ENCODE data around the gene PDE11A.

PDE11A gene

GRCh38 chr2:177772529-177772928 is 300.0 kb downstream of the PDE11A start:
- peak; percentile 57 for TF ChIP-seq CTCF (conservative IDR thresholded peaks at IDR 0.05; ENCODE audit: control insufficient read depth, insufficient read depth, low read depth, low read length)
- DNase-seq (ENCODE audit: low read depth): peak; percentile 55
- H3K4me3 ChIP-seq (ENCODE audit: control insufficient read depth, low read depth, low read length): no peak overlapping the region

GRCh38 chr2:177771191-177771590 is 301.4 kb downstream of the PDE11A start:
- DNase-seq (ENCODE audit: low read depth): no peak
- no peak for TF ChIP-seq CTCF (conservative IDR thresholded peaks at IDR 0.05; ENCODE audit: control insufficient read depth, insufficient read depth, low read depth, low read length)
- H3K4me3 ChIP-seq (ENCODE audit: control insufficient read depth, low read depth, low read length): no peak overlapping the region

- no peak for DNase-seq (ENCODE audit: low read depth)
- TF ChIP-seq CTCF (conservative IDR thresholded peaks at IDR 0.05; ENCODE audit: control insufficient read depth, insufficient read depth, low read depth, low read length): no peak
- H3K4me3 ChIP-seq (ENCODE audit: control insufficient read depth, low read depth, low read length): no peak overlapping the region
Measured at GRCh38 chr2:177767768-177768167, 304.8 kb downstream of the PDE11A start.

DNA sequence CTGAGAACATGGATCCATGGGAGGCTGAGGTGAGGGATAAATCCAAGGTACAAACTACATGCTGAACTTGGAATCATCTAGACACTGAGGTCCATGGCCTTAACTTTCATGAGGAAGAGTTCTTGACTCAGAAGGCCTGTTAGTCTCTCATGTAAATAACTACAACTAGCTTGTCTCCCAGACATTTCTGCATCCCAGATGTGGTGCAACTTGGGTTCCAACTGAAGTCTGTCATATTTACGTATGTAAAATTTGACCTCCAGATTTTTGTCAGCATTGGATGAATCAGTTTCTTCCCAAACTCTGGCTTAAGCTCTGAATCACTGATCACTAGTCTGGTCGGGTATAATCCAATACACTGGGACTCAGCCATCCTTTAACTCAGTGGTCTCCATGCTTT is 306.9 kb downstream of the PDE11A start:
- DNase-seq (ENCODE audit: low read depth): peak; percentile 24
- H3K4me3 ChIP-seq (ENCODE audit: control insufficient read depth, low read depth, low read length): no peak overlapping the region
- no peak for TF ChIP-seq CTCF (conservative IDR thresholded peaks at IDR 0.05; ENCODE audit: control insufficient read depth, insufficient read depth, low read depth, low read length)

DNA sequence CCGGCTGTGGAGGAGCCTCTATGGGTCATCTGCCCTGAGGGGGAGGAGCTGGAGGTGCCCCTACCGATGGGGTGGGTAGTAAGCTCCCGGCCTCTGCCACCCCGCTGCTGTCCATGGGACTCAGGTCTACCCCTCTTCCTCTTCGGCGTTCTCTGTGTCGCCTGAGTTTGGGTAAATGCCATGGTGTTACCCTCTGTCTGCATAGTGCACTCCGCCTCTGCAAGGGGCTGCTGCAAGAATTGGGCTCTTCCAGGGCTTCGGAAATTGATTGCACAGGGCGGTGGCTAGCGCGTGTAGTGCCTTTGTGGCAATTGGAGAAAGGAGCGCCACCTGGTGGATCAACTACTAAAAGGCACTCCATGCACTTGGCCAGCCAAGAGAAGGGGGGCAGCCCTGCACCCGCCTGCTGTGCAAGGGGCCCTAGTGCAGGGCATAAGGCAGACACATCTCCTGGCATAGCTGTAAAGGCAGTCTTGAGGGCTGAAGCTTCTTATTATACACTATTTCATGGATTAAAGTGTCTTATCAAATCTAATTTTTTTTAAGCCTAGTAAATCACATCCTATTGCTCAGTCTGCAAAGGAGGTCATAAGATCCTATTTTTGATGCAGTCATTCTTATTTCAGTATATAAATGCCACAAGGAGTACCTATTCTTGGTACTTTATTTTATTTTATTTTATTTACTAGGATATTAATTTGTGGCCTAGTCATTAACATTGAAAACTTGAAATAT is 308.9 kb downstream of the PDE11A start:
- peak; percentile 72 for DNase-seq (ENCODE audit: low read depth)
- peak; percentile 78 for TF ChIP-seq CTCF (conservative IDR thresholded peaks at IDR 0.05; ENCODE audit: control insufficient read depth, insufficient read depth, low read depth, low read length)
- H3K4me3 ChIP-seq (ENCODE audit: control insufficient read depth, low read depth, low read length): no peak overlapping the region

DNA sequence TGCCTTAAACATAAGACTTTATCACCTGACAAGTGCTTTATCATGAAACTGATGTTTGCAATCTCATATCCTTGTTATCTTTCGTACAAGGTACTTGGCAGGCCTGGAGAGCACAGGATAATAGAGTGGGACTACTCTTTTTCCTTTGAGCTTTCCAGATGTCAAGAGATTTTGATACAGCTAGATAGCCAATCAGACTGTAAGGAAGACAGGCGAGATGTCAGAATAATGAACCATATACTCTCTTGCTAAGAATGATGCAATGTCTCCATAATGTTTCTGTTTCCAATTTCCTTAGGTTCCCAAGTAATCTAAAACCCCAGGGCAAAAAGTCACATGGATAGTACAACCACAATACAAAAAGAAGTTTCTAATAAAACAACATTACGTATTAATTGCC is 313.1 kb downstream of the PDE11A start:
- DNase-seq (ENCODE audit: low read depth): peak; percentile 40
- TF ChIP-seq CTCF (conservative IDR thresholded peaks at IDR 0.05; ENCODE audit: control insufficient read depth, insufficient read depth, low read depth, low read length): no peak

More for the DNA sequence above, 313.1 kb downstream of the PDE11A start:
- H3K4me3 ChIP-seq (ENCODE audit: control insufficient read depth, low read depth, low read length): no peak overlapping the region

Data from fibroblast of mammary gland (primary cell).